SU-DHL-6 (cell line): Measurements from ENCODE around the gene CACTIN.

Source experiments
- H2AFZ ChIP-seq: fragments of 200-600 bp; sonication (generic); 2 replicates; pipeline ENCODE4 v1.6.1; 2014; ENCODE audit warnings: low read depth, mild to moderate bottlenecking, moderate library complexity, mixed read lengths, antibody characterized with exemption, low read length; ENCODE audit not compliant: severe bottlenecking
- H3F3A ChIP-seq: fragments of 200-600 bp; shearing (Covaris generic); 2 replicates; pipeline ENCODE4 v1.6.0; 2016; ENCODE audit warnings: antibody characterized with exemption, mild to moderate bottlenecking; ENCODE audit not compliant: insufficient read depth
- H3K27ac ChIP-seq: fragments of 200-600 bp; sonication (generic); 2 replicates; pipeline ENCODE4 v1.5.1; 2016; ENCODE audit warnings: low read depth, mild to moderate bottlenecking, low read length, moderate library complexity, mixed read lengths
- H3K27me3 ChIP-seq: fragments of 200-600 bp; sonication (generic), shearing (Covaris generic); 2 replicates; pipeline ENCODE4 v1.6.0; 2014; ENCODE audit warnings: mild to moderate bottlenecking, low read length
- H3K36me3 ChIP-seq: fragments of 200-600 bp; sonication (generic); 2 replicates; pipeline ENCODE4 v1.6.1; 2014; ENCODE audit warnings: mild to moderate bottlenecking, low read length, mixed read lengths
- H3K4me2 ChIP-seq: fragments of 300-600, 200-600 bp; shearing (Covaris generic), sonication (generic); 2 replicates; pipeline ENCODE4 v1.6.0; 2014; ENCODE audit warnings: low read length, low read depth, mild to moderate bottlenecking; ENCODE audit not compliant: poor library complexity, severe bottlenecking
- H3K4me3 ChIP-seq: fragments of 200-600 bp; sonication (generic); 2 replicates; pipeline ENCODE4 v1.5.1; 2014; ENCODE audit warnings: antibody characterized with exemption, low read length, mild to moderate bottlenecking, mixed read lengths; ENCODE audit not compliant: insufficient read depth, poor library complexity, severe bottlenecking
- H3K79me2 ChIP-seq: fragments of 200-600 bp; sonication (generic); 2 replicates; pipeline ENCODE4 v1.6.1; 2014; ENCODE audit warnings: mild to moderate bottlenecking, low read length, moderate library complexity; ENCODE audit not compliant: insufficient read depth
- H3K9ac ChIP-seq: fragments of 200-600 bp; sonication (generic); 2 replicates; pipeline ENCODE4 v1.7.0; 2014; ENCODE audit warnings: mild to moderate bottlenecking, low read length
- H3K9me2 ChIP-seq: fragments of 200-600 bp; sonication (generic); replicated peaks from 2 replicates; pipeline ENCODE4 v1.6.1; 2014; ENCODE audit warnings: low read length; ENCODE audit not compliant: insufficient read depth
- H3K9me3 ChIP-seq: fragments of 200-600 bp; sonication (generic); 2 replicates; pipeline ENCODE4 v1.6.1; 2014; ENCODE audit warnings: low read length, mixed read lengths; ENCODE audit not compliant: insufficient read depth
- H4K20me1 ChIP-seq: fragments of 200-600 bp; sonication (generic); 2 replicates; pipeline ENCODE4 v1.6.1; 2014; ENCODE audit warnings: low read depth, mild to moderate bottlenecking, antibody characterized with exemption, low read length, moderate library complexity, mixed read lengths
- CTCF ChIP-seq: fragments of 200-600 bp; sonication (generic); IDR thresholded peaks from one replicate; pipeline ENCODE4 v1.5.1; 2017; ENCODE audit warnings: antibody characterized with exemption, mild to moderate bottlenecking, low read length, moderate library complexity; ENCODE audit not compliant: insufficient read depth, poor library complexity, severe bottlenecking
- EZH2phosphoT487 ChIP-seq: fragments of 200-600 bp; sonication (generic), shearing (Covaris generic); conservative IDR thresholded peaks from 2 replicates; pipeline ENCODE4 v1.6.1; 2018; ENCODE audit warnings: mild to moderate bottlenecking, antibody characterized with exemption, low read length, moderate library complexity, mixed read lengths

Gene CACTIN

GRCh38 chr19:3636506-3636905, 9.9 kb upstream of the CACTIN start:
- no peaks in the 10 kb centered on the region for H3K27me3 ChIP-seq
- H2AFZ ChIP-seq = no peak overlapping the region
- H4K20me1 ChIP-seq = no peaks in the 10 kb centered on the region
- no peaks in the 10 kb centered on the region for H3K36me3 ChIP-seq
- no peaks in the 10 kb centered on the region for H3K9me2 ChIP-seq
- no peak overlapping the region for H3K4me3 ChIP-seq
- no peak overlapping the region for H3K4me2 ChIP-seq
- H3K27ac ChIP-seq = no peak overlapping the region
- H3F3A ChIP-seq = no peaks in the 10 kb centered on the region
- no peaks in the 10 kb centered on the region for H3K9me3 ChIP-seq
- no peaks in the 10 kb centered on the region for H3K79me2 ChIP-seq
- TF ChIP-seq EZH2phosphoT487 (no peak), CTCF (no peak)
- no peak overlapping the region for H3K9ac ChIP-seq

- Histone ChIP-seq H3K4me3 (no peak overlapping the region), H3F3A (no peaks in the 10 kb centered on the region), H3K9me2 (no peaks in the 10 kb centered on the region), H3K4me2 (no peak overlapping the region), H3K27me3 (no peaks in the 10 kb centered on the region), H3K36me3 (no peaks in the 10 kb centered on the region), H4K20me1 (no peaks in the 10 kb centered on the region), H3K27ac (no peak overlapping the region), H3K79me2 (no peaks in the 10 kb centered on the region), H3K9me3 (no peaks in the 10 kb centered on the region), H3K9ac (no peak overlapping the region), H2AFZ (no peak overlapping the region)
- TF ChIP-seq CTCF (no peak), EZH2phosphoT487 (no peak)
Measured at GRCh38 chr19:3634496-3635045, 8.0 kb upstream of the CACTIN start.

- H3K4me3 ChIP-seq = no peak overlapping the region
- no peak for TF ChIP-seq CTCF
- TF ChIP-seq EZH2phosphoT487 = no peak
- no peaks in the 10 kb centered on the region for H3K9me3 ChIP-seq
- no peaks in the 10 kb centered on the region for H4K20me1 ChIP-seq
- no peak overlapping the region for H3K4me2 ChIP-seq
- no peaks in the 10 kb centered on the region for H3K79me2 ChIP-seq
- H3F3A ChIP-seq = no peaks in the 10 kb centered on the region
- H3K9me2 ChIP-seq = no peaks in the 10 kb centered on the region
- H3K9ac ChIP-seq = no peak overlapping the region
- H3K36me3 ChIP-seq = no peaks in the 10 kb centered on the region
- H3K27ac ChIP-seq = no peak overlapping the region
- no peaks in the 10 kb centered on the region for H3K27me3 ChIP-seq
- no peak overlapping the region for H2AFZ ChIP-seq
Measured at GRCh38 chr19:3633559-3633988, 7.0 kb upstream of the CACTIN start.
